HTR-8/SVneo (cell line): Measurements from ENCODE around the gene ADIPOR1.
"Not testable (repeated sequence)": the region's sequence is repeated elsewhere in the genome, so short reads cannot be mapped to it uniquely, and the experiment has no call there.

Experiments
- DNase-seq: peaks from one replicate; pipeline ENCODE4 v3.0.0; 2011; ENCODE audit warnings: low spot score, mixed read lengths; ENCODE audit not compliant: insufficient read length
- FAIRE-seq: peaks from 2 replicates; lab custom pipeline; 2011; peaks lifted over from hg19 to GRCh38; lab: Jason Lieb, UNC

Gene ADIPOR1, protein sequence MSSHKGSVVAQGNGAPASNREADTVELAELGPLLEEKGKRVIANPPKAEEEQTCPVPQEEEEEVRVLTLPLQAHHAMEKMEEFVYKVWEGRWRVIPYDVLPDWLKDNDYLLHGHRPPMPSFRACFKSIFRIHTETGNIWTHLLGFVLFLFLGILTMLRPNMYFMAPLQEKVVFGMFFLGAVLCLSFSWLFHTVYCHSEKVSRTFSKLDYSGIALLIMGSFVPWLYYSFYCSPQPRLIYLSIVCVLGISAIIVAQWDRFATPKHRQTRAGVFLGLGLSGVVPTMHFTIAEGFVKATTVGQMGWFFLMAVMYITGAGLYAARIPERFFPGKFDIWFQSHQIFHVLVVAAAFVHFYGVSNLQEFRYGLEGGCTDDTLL

DNA sequence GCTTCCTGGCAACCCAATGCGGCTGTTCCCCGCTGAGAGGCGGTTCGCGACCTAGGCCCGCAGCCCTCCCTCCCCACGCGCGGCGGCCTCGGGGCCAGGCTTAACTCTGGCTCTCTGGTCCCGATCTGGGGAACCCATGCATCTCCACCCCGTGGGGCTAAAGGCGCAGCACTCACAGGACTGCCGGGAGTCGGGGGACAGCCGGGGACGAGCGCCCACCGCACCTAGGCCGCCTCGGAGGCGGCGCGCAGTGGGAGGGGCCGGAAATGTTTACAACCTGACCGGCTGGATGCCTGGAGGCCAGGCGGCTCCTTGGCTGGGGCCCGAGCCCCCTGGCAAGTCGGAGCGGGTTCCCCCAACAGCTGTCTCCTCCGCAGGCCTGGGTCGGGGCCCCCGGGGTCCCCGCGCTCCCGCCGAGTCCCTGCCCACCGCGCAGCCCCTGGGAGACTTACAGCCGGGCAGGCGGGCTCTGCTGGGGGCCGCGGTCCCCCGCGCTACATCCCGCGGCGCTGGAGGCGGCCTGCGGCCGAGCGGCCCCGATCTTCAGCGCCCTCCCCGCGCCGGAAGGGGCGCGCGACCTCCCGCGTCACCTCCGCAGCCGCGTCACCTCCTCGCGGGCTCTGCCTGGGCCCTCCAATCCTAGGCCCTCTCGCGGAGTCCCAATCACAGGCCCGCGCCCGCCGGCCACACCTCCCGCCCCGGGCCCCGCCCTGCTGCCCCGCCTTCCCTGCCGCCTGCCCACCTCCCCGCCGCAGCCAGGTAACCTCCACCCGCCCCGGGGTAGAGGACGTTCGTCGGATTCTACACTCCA, at the start of gene ADIPOR1:
ADIPOR1 (minus strand) TSS at position 580 of the 811 bp plus-strand sequence. CDS start 7,242 bp downstream, outside the sequence.
- DNase-seq, result peak; percentile 95

DNA sequence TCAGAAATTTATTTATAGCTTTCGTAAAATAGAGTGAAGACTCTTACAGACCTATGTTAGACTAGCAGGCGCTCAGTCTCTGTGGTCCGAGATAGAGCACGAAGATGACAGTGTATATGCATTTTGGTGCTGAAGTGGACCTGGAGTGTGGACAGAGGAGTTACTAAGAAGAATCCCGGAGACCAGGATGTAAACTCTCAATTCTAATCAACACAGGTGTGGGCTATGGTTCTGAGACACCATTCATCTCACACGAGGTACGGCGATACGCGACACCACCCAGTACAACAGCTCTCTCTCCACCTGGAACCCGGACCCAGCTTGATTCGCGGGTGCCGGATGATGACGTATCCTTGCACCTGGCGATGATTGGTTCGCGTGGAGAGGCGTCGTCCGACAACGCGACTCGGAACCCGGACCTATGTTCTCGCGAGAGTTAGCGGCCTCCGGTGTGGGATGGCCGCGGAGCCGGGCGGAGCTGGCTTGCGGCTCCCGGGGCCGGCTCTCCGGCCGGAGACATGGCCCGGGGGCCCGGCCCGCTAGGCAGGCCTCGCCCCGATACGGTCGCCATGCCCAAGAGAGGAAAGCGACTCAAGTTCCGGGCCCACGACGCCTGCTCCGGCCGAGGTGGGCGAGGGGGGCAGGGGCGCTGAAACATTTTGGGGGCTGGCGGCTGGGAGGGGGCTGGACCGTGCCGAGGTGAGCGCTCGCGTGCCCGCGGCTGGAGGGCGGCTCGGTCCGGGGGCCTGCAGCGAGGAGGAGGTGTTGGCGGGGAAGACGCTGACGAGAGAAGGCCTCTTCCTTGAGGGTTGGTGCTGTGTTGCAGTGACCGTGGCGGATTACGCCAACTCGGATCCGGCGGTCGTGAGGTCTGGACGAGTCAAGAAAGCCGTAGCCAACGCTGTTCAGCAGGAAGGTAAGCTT, 49.1 kb upstream of the ADIPOR1 start, which contains the start of gene TMEM183A:
TMEM183A (plus strand) TSS at position 427 of the 924 bp plus-strand sequence; CDS start at position 519, 92 bp downstream.
- DNase-seq, result peak; percentile 99
- peak; percentile 98 for FAIRE-seq

More for the DNA sequence above, at the start of gene ADIPOR1:
- no peak for FAIRE-seq

DNA sequence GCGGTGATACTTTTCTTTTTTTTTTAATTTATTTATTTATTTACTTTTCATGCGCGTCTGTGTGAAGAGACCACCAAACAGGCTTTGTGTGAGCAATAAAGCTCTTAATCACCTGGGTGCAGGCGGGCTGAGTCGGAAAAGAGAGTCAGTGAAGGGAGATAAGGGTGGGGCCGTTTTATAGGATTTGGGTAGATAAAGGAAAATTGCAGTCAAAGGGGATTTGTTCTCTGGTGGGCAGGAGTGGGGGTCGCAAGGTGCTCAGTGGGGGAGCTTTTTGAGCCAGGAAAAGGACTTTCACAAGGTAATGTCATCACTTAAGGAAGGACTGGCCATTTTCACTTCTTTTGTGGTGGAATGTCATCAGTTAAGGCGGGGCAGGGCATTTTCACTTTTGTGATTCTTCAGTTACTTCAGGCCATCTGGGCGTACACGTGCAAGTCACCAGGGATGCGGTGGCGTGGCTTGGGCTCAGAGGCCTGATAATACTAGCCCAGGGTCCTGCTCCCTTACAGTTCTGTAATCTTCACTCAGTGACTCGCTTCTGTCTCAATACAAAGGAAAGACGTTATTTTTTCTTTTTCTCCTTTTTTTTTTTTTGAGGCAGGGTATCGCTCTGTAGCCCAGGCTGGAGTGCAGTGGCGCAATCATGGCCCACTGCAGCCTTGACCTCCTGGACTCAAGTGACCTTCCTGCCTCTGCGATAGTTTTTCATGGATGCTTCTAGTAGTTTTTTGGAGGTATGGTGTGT, 47.5 kb upstream of the ADIPOR1 start:
- not testable (repeated sequence) for FAIRE-seq, DNase-seq

DNA sequence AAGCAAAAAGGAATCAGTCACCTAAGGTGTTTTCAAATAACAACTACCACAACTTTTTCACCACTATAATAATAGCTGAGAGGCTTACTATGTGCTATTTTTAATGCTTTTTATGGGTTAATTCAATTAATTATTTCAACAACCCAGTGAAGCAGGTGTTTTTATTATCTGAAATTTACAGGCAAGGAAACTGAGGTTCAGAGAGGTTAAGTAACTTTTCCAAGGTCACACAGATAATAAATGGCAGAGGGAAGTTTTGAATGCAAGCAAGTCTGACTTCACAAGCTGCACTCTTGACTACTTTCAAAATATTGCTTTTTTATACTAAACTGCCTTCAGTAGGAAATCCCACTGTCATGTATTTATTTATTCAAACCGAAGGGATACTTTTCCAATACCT, 44.8 kb upstream of the ADIPOR1 start:
- DNase-seq, result no peak
- FAIRE-seq, result no peak

DNA sequence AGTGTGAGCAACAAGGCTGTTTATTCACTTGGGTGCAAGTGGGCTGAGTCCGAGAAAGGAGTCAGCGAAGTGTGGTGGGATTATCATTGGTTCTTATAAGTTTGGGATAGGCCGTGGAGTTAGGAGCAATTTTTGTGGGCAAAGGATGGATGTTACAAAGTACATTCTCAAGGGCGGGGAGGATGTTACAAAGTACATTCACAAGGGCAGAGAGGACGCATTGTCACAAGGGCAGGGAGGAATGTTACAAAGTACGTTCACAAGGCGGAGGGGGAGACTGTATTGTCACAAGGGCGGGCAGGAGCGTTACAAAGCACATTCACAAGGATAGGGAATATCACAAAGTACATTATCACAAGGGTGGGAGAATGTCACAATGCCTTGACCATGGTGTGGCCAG, 43.9 kb upstream of the ADIPOR1 start:
- no peak for FAIRE-seq
- no peak for DNase-seq

DNA sequence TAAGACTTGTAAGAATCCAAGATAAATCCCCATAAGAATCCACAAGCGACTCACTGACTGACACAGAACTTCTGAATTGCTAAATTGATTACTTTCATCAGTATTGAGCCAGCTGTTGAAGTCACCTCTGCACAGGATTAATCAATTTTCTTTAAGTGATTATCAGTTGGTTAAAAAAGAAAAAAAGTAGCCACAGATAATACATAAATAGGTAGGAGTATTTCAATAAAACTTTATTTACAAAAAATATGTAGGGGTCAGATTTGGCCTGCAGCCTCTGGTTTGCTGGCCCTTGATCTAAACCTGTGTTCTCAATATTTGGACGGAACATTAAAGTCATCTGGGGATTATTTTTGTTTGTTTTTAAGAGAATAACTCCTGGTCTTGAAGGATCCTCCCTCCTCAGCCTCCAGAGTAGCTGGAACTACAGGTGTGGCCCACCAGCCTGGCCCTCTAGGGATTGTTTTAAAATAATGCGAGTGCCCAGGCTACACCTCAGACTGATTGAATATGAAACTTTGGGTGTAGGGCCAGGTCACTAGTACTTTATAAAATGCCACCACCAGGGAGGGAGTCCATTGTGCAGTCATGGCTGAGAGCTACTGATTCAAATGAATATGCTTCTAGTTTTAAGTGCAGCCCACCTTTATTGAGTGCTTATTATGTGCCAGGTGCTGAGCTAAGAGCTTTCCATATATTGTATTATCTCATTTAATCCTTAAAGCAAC, 42.3 kb upstream of the ADIPOR1 start:
- DNase-seq (no peak), FAIRE-seq (no peak)

DNA sequence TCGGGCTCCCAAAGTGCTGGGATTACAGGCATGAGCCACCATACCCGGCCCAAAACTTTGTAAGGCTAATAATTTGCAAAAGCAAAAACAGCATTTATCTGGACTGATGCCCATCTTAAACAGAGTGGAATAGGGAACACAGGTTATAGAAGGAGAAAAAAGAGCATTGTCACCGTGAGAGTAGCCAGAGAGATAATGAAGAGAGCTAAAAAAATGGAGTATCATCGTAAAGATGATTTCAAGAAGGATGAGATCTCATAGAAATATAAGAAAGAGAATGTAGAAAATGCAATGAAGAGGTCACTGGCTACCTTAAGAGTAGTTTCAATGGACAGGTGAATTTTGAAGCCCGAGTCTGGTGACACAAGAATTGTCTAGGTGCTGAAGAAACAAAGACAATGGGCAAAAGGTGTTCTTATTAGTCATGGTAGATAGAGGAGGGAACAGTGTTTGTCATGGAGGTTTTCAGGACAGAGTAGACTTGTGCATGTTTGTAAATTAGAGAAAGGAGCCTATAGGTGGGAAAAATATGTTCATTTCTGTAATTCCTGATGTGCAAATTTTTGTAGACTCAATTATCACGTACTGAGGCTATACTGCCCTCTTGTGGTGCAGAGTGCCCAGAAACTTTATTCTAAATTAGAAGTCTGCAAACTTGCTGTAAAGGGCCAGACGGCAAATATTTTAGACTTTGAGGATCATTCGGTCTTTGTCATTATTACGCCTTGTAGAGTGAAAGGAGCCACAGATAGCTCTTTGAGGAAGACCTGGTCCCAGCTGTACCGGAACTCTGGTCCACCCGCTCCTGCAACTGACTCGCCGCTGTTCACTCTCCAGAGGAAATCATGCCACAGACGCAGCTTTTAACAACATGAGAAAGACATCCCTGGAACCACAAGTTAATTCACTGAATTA, 41.0 kb upstream of the ADIPOR1 start:
- peak; percentile 48 for DNase-seq
- FAIRE-seq, result no peak

DNA sequence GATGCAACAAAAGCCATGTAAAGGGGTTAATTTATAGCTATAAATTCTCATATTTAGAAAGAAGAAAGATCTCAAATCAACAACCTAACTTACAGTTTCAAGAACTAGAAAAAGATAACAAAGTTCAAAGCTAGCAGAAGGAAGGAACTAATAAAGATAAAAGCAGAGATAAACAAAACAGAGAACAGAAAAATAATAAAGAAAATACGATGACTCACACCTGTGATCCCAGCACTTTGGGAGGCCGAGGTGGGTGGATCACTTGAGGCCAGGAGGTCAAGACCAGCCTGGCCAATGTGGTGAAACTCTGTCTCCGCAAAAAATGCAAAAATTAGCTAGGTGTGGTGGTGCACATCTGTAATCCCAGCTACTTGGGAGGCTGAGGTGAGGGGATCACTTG, 36.6 kb upstream of the ADIPOR1 start:
- DNase-seq (no peak), FAIRE-seq (no peak)

DNA sequence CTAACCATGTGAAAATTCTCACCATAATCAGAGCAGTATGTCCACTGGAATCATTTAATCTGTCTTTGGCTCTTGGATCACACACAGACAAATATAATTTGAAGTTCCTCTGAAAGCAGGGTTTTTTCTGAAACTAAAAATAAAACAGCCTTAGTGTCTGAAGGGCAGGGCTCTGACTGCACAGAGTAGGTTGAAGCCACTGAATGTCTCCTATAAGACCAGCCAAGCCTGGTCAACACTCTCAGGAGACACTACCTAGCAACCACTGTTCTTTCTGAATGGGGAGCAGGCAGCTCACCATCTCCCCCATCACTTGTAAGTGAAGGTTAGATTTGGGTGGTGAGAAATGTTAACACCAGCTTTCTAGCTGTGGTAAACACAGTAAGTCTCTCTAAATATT, 33.0 kb upstream of the ADIPOR1 start:
- FAIRE-seq, result no peak
- DNase-seq, result no peak

DNA sequence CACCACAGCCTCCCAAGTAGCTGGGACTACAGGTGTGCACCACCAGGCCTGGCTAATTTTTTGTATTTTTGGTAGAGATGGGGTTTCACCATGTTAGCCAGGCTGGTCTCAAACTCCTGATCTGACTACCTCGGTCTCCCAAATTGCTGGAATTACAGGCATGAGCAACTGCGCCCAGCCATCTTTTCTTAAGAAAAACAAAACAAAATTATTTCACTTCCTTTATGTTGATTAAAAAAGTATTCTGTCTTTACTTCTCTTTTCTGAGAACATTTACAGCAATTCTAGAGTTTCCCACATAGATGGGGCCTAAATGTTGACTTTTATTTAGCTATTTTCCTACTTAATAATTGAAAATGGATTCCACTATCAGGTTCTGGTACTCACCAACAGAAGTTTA, 31.8 kb upstream of the ADIPOR1 start:
- FAIRE-seq (no peak), DNase-seq (no peak)

DNA sequence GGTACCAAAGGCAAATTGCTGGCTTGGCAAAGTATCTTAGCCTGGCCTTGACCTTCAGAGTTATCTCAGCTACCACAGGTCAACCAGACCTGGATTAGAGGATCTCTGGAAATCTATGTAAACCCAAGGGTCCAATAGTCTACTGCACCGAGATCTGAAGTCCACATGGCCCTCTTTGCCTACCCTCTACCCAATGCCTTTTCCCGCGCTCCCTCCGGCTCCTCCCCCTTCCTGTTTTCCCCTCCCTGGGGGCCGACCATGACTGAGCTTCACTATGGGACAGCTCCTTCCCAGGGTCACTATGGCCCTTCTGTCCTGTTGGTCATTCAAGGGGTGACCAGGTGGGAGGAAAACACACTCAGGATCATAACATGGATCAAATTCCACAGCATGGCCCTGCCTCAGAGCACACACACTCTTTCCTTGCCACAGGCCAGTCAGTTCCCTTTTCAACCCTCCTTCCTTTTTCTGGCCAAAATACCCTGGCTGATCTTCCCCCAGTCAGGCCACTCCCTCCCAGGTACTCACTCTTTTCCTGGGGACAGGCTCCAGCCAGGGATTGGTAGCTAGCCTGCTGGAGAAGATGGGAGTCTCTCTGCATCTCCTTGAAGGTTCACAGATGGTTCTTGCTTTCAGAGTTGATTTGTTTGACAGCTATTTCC, 29.9 kb upstream of the ADIPOR1 start:
- FAIRE-seq (no peak), DNase-seq (no peak)

DNA sequence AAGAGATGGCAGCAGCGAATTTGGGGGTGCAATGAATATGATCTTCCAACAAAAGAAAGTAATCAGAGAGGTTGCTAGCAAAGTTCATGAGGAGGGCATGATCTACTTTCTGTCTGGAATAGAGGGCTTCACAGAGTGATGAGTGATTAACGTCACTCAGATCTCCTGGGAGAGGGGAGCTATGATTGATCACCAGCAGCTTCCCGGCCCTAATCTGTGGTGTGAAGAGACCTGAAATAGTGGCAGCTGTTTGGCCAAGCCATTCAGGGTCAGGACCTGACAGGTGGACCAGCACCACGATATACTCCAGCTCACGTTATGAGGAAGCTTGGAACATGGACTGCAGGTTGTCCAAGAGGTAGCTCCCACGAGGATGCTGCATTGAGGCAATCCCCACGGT, 29.1 kb upstream of the ADIPOR1 start:
- DNase-seq (no peak), FAIRE-seq (no peak)

DNA sequence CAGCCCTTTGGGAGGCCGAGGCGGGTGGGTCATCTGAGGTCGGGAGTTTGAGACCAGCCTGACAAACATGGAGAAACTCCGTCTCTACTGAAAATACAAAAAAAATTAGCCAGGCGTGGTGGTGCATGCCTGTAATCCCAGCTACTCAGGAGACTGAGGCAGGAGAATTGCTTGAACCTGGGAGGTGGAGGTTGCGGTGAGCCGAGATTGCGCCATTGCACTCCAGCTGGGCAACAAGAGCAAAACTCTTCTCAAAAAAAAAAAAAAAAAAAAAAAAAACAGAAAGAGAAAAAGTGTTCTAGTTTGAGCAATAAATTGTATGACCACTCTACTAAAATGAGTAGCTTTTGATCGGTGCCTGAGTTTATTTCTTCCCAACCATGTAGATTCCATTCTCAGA, 28.0 kb upstream of the ADIPOR1 start:
- not testable (repeated sequence) for DNase-seq, FAIRE-seq

DNA sequence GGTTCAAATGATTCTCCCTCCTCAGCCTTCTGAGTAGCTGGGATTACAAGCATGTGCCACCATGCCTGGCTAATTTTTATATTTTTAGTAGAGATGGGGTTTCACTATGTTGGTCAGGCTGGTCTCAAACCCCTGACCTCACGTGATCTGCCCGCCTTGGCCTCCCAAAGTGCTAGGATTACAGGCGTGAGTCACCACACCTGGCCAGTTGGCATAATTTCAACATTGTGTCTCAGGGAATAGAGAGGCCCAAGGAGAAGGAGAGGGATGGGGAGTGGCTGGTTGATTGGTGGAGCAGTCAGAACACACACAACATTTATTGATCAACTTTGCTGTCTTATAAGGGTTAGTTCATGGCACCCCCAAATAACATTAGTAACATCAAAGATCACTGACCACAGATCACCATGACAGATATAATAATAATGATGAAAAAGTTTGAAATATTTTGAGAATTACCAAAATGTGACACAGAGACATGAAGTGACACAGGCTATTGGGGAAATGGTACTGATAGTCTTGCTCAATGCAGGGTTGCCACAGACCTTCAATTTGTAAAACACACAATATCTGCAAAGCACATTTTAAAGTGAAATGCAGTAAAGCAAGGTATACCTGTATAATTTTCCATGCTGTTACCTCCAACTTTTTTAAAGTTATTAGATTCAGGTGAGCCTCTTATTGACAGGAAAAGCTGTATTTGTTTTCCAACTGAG, 24.8 kb upstream of the ADIPOR1 start:
- DNase-seq (no peak), FAIRE-seq (no peak)

DNA sequence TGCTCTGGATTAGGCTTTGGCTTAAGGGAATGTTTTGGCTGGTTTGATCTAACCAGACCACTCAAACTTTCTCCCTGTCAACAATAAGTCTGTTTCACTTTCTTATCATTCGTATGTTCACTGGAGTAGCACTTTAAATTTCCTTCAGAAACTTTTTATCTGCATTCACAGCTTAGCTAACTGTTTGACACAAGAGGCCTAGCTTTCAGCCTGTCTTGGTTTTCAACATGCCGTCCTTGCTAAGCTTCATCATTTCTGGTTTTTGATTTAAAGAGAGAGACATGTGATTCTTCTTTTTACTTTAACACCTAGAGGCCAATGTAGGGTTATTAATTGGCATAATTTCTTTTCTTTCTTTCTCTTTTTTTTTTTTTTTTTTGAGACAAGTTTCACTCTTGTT, 23.8 kb upstream of the ADIPOR1 start:
- no peak for FAIRE-seq
- no peak for DNase-seq

DNA sequence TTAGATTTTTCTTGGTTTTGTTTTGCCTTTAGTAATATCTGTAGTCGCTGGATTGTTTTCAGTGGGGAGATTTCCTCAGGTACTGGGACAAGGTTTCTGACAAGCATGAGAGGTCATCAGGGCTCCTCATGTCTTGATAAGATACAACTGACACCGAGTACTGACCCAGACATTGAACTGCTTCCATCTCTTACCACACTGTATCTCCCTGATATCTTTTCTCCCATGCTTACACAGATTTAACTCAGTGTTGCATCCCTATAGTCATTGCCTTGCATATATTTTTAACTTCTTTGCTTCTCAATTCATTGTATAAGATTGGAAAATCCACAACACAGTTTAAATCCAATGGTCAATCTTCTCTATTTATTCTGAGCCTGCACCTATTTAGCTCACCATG, 21.3 kb upstream of the ADIPOR1 start:
- DNase-seq, result no peak
- FAIRE-seq, result no peak

DNA sequence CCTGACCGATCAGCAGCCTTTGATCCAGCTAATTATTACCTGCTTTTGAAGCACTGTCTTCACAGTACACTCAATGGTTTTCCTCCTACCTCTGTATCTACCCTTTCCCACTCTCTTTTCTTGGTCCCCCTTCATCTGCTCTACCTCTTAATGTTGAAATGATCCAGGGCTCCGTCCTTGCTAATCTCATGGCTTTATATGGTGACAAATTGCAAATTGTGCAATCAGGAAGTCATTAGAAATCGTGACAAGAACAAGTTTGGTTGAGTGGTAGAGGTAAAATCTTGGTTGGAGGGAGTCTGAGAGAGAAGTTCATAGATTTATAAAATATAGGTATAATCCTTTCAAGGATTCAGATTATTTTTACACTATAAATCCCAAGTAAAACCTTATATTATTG, 18.5 kb upstream of the ADIPOR1 start:
- DNase-seq, result no peak
- no peak for FAIRE-seq
